ENCODE measurements around the gene PFDN6.
"Not testable (repeated sequence)": the region's sequence is repeated elsewhere in the genome, so short reads cannot be mapped to it uniquely, and the experiment has no call there.

The PFDN6 gene

GRCh38 chr6:33278810-33279209, 10.6 kb upstream of the PFDN6 start:
- no peak for DNase-seq (ENCODE audit: low read depth)
- no peak overlapping the region for H3K4me3 ChIP-seq (ENCODE audit: control insufficient read depth, low read depth, low read length)
- TF ChIP-seq, protein P1, sequence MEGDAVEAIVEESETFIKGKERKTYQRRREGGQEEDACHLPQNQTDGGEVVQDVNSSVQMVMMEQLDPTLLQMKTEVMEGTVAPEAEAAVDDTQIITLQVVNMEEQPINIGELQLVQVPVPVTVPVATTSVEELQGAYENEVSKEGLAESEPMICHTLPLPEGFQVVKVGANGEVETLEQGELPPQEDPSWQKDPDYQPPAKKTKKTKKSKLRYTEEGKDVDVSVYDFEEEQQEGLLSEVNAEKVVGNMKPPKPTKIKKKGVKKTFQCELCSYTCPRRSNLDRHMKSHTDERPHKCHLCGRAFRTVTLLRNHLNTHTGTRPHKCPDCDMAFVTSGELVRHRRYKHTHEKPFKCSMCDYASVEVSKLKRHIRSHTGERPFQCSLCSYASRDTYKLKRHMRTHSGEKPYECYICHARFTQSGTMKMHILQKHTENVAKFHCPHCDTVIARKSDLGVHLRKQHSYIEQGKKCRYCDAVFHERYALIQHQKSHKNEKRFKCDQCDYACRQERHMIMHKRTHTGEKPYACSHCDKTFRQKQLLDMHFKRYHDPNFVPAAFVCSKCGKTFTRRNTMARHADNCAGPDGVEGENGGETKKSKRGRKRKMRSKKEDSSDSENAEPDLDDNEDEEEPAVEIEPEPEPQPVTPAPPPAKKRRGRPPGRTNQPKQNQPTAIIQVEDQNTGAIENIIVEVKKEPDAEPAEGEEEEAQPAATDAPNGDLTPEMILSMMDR (conservative IDR thresholded peaks at IDR 0.05; ENCODE audit: control insufficient read depth, insufficient read depth, low read depth, low read length): no peak

- H3K4me3 ChIP-seq (ENCODE audit: control insufficient read depth, low read depth, low read length): no peak overlapping the region
- TF ChIP-seq, protein P1 (conservative IDR thresholded peaks at IDR 0.05; ENCODE audit: control insufficient read depth, insufficient read depth, low read depth, low read length): no peak
- no peak for DNase-seq (ENCODE audit: low read depth)
Observed at GRCh38 chr6:33279257-33279695, 10.1 kb upstream of the PFDN6 start.

- TF ChIP-seq, protein P1 (conservative IDR thresholded peaks at IDR 0.05; ENCODE audit: control insufficient read depth, insufficient read depth, low read depth, low read length): peak; percentile 75
- peak; percentile 70 for DNase-seq (ENCODE audit: low read depth)
- H3K4me3 ChIP-seq (ENCODE audit: control insufficient read depth, low read depth, low read length): no peak overlapping the region
Observed at GRCh38 chr6:33279971-33280511, 9.4 kb upstream of the PFDN6 start.

- H3K4me3 ChIP-seq (ENCODE audit: control insufficient read depth, low read depth, low read length): no peak overlapping the region
- no peak for DNase-seq (ENCODE audit: low read depth)
- TF ChIP-seq, protein P1 (conservative IDR thresholded peaks at IDR 0.05; ENCODE audit: control insufficient read depth, insufficient read depth, low read depth, low read length): no peak
Observed at GRCh38 chr6:33280539-33280938, 8.9 kb upstream of the PFDN6 start.

- DNase-seq (ENCODE audit: low read depth); H3K4me3 ChIP-seq (ENCODE audit: control insufficient read depth, low read depth, low read length): not testable (repeated sequence)
Observed at GRCh38 chr6:33285214-33285613, 4.2 kb upstream of the PFDN6 start.

GRCh38 chr6:33286946-33287914, 2.2 kb upstream of the PFDN6 start:
- H3K4me3 ChIP-seq (ENCODE audit: control insufficient read depth, low read depth, low read length): no peak overlapping the region
- TF ChIP-seq, protein P1 (conservative IDR thresholded peaks at IDR 0.05; ENCODE audit: control insufficient read depth, insufficient read depth, low read depth, low read length): no peak
- no peak for DNase-seq (ENCODE audit: low read depth)
